B cell (primary cell): ENCODE data around the gene NR4A3. TPM values are rescaled to one million over a fixed set of nuclear protein-coding genes. Genes with fewer than 3 reads are reported as not detected.

Experiments used
- ATAC-seq: fragments of 200-7000 bp; cut with Tn5 transposase; one replicate; pipeline ENCODE4 v1.10.0; 2021; ENCODE audit warnings: low read depth, mild to moderate bottlenecking, moderate number of reproducible peaks, moderate library complexity
- CTCF ChIA-PET: fragments of 350-600 bp; sonication (Branson Sonifier 250); formaldehyde crosslinking; loops from one replicate; lab custom pipeline; 2021; ENCODE audit warnings: antibody characterized with exemption, inconsistent platforms; lab: Charles Lee
- POLR2A ChIA-PET: fragments of 350-600 bp; sonication (Branson Sonifier 250); formaldehyde crosslinking; loops from one replicate; lab custom pipeline; 2021; ENCODE audit warnings: antibody characterized with exemption; lab: Charles Lee
- DNase-seq: peaks from one replicate; pipeline ENCODE4 v3.0.0; 2013
- H2AFZ ChIP-seq: 2 replicates; pipeline ENCODE4 v1.6.1; 2012; ENCODE audit warnings: mild to moderate bottlenecking, low read depth, low read length; ENCODE audit not compliant: insufficient read depth, poor library complexity, severe bottlenecking
- H3K27ac ChIP-seq, 2 donors: 1 replicate in 1 of 2; 2 replicates in 1 of 2; pipeline ENCODE4 v1.5.1; 2012 to 2013; ENCODE audit warnings: low read length in 2 of 2, mild to moderate bottlenecking in 2 of 2, moderate library complexity in 1 of 2
- H3K27me3 ChIP-seq, 4 experiments: fragments of 200-600 bp in 1 of 4; sonication (generic) in 1 of 4; replicated peaks in 1 of 4; 1 replicate in 2 of 4; 2 replicates in 2 of 4; pipeline versions ENCODE4 v1.6.1 to v1.7.0; 2013 to 2016; ENCODE audit warnings: low read length in 3 of 4, mild to moderate bottlenecking in 2 of 4, mixed read lengths in 1 of 4, moderate library complexity in 1 of 4; ENCODE audit not compliant: insufficient read depth in 4 of 4, control insufficient read depth in 3 of 4; ENCODE audit errors: control extremely low read depth in 1 of 4
- H3K36me3 ChIP-seq, 2 experiments: replicated peaks in 1 of 2; 1 replicate in 1 of 2; 2 replicates in 1 of 2; pipeline versions ENCODE4 v1.6.1 to v1.7.1; 2013; ENCODE audit warnings: low read length in 1 of 2; ENCODE audit not compliant: insufficient read depth in 2 of 2, control insufficient read depth in 1 of 2; ENCODE audit errors: control extremely low read depth in 1 of 2, extremely low read depth in 1 of 2
- H3K4me1 ChIP-seq, 2 donors: fragments of 200-600 bp in 1 of 2; sonication (generic) in 1 of 2; 1 replicate in 1 of 2; 2 replicates in 1 of 2; pipeline versions ENCODE4 v1.5.1 to v1.6.1; 2013 to 2017; ENCODE audit warnings: low read length in 2 of 2; ENCODE audit not compliant: control insufficient read depth in 2 of 2, insufficient read depth in 2 of 2
- H3K4me2 ChIP-seq: replicated peaks from 2 replicates; pipeline ENCODE3; 2012; ENCODE audit warnings: mild to moderate bottlenecking, low read depth, low read length; ENCODE audit not compliant: poor library complexity, severe bottlenecking
- H3K4me3 ChIP-seq, 5 experiments: fragments of 200-600 bp in 1 of 5; sonication (generic) in 1 of 5; 1 replicate in 3 of 5; 2 replicates in 2 of 5; pipeline versions ENCODE4 v1.5.1 to v1.7.0; 2011 to 2016; ENCODE audit warnings: low read length in 4 of 5, mild to moderate bottlenecking in 4 of 5, low read depth in 2 of 5, control low read depth in 1 of 5, moderate library complexity in 1 of 5; ENCODE audit not compliant: insufficient read depth in 1 of 5; ENCODE audit errors: control extremely low read depth in 1 of 5, extremely low read depth in 1 of 5
- H3K79me2 ChIP-seq: fragments of 200-600 bp; sonication (generic); one replicate; pipeline ENCODE4 v1.6.0; 2016; ENCODE audit warnings: low read length; ENCODE audit not compliant: control insufficient read depth, insufficient read depth
- H3K9ac ChIP-seq: fragments of 200-600 bp; sonication (generic); 2 replicates; pipeline ENCODE4 v1.6.1; 2017; ENCODE audit warnings: mild to moderate bottlenecking, low read length, moderate library complexity
- H3K9me3 ChIP-seq, 3 donors: one replicate each; pipeline versions ENCODE4 v1.6.1 to v1.7.1; 2013; ENCODE audit warnings: low read length in 2 of 3; ENCODE audit not compliant: control insufficient read depth in 2 of 3, insufficient read depth in 1 of 3; ENCODE audit errors: control extremely low read depth in 1 of 3
- H4K20me1 ChIP-seq: 2 replicates; pipeline ENCODE4 v1.6.0; 2012; ENCODE audit warnings: mild to moderate bottlenecking, low read length; ENCODE audit not compliant: insufficient read depth, control insufficient read depth, poor library complexity, severe bottlenecking
- H3K27ac Mint-ChIP-seq: one replicate; pipeline ENCODE4 v1.8.0; 2021; ENCODE audit warnings: mixed read lengths
- H3K27me3 Mint-ChIP-seq: one replicate; pipeline ENCODE4 v1.8.0; 2021; ENCODE audit warnings: mixed read lengths
- H3K4me1 Mint-ChIP-seq: one replicate; pipeline ENCODE4 v1.8.0; 2021; ENCODE audit warnings: mixed read lengths
- H3K4me3 Mint-ChIP-seq: one replicate; pipeline ENCODE4 v1.8.0; 2021; ENCODE audit warnings: mixed read lengths
- H3K9me3 Mint-ChIP-seq: one replicate; pipeline ENCODE4 v1.8.0; 2022; ENCODE audit warnings: mixed read lengths; ENCODE audit not compliant: insufficient read depth
- EZH2 ChIP-seq: IDR thresholded peaks from 2 replicates; pipeline ENCODE4 v1.6.1; 2012; ENCODE audit warnings: borderline replicate concordance, low read depth, mild to moderate bottlenecking, moderate library complexity, low read length; ENCODE audit not compliant: insufficient read depth, poor library complexity, severe bottlenecking
- WGBS: methylation state at CpG from one replicate; pipeline ENCODE4 v1.1.5; 2013; ENCODE audit warnings: missing lambda C conversion rate; ENCODE audit not compliant: insufficient coverage; 5-methylcytosine and 5-hydroxymethylcytosine counted together
- intact Hi-C: fragments of 100-400 bp; cut with micrococcal nuclease; formaldehyde crosslinking; loops from one replicate; pipeline ENCODE4 v1.10.0; 2022
- polyA plus RNA-seq: library from polyadenylated mRNA; depleted of rRNA; stranded (reverse); fragments of >200 nt; gene quantifications from 2 replicates; pipeline ENCODE4 v1.2.3, GENCODE V29; 2012
- total RNA-seq, 2 donors: library from RNA; stranded (reverse); fragments of 120-200 nt in 1 of 2; gene quantifications; 1 replicate in 1 of 2; 2 replicates in 1 of 2; pipeline versions ENCODE4 v1.2.3 to v1.2.4, GENCODE V29; 2013 to 2022
- TF ChIP-seq, protein P1 (sequence below): fragments of 200-600 bp; IDR thresholded peaks from one replicate; pipeline ENCODE4 v1.8.0; 2022; ENCODE audit warnings: antibody characterized with exemption, mild to moderate bottlenecking

NR4A3 gene
- total and polyA plus RNA-seq, 2 donors (not counting 1 experiment from before 2014, with no cell fraction given): 2.5 to 20.1 TPM

GRCh38 chr9:99820685-99821395 is 845 bp upstream of the NR4A3 start:
- Histone ChIP-seq H3K27ac (peak overlapping the region; percentile 94 to 96), H3K9me3 (peaks cover 0 to 17% (median 0%) of the 10 kb centered on the region in 3 donors), H2AFZ (peak overlapping the region; percentile 57), H3K9ac (peak overlapping the region; percentile 92), H3K27me3 (peaks cover 0 to 41% (median 22%) of the 10 kb centered on the region in 4 experiments), H3K79me2 (peaks cover 10% of the 10 kb centered on the region), H3K36me3 (no peaks in the 10 kb centered on the region), H3K4me2 (peak overlapping the region; percentile 99), H3K4me3 (peak overlapping the region; percentile 73 to 100 (median 80)), H3K4me1 (peaks cover 49 to 57% of the 10 kb centered on the region in 2 donors), H4K20me1 (peaks cover 22% of the 10 kb centered on the region)
- no peaks in the 10 kb centered on the region for H3K9me3 Mint-ChIP-seq
- ChIA-PET CTCF (interaction anchor here (0.5 to 5.5 kb wide), 7 partner anchors 10 to 1898 kb away, joined by 3 to 46 read pairs (median 7); partner anchors contain the start of genes ALG2 and SEC61B), POLR2A (interaction anchor here (1.0 to 2.3 kb wide), 4 partner anchors 531 to 648 kb away, joined by 3 to 5 read pairs (median 3); partner anchors contain the start of gene TEX10)
- ATAC-seq: peak; percentile 4
- H3K27me3 Mint-ChIP-seq: peaks cover 15% of the 10 kb centered on the region
- peak; percentile 87 for DNase-seq
- WGBS: under 1% methylated on average over 22 of the region's 28 CpGs
- intact Hi-C loops: loop anchor here (1.0 to 10.0 kb wide), 9 partner anchors 206 to 764 kb away; partner anchors contain the start of genes TEX10 and TGFBR1
- H3K4me1 Mint-ChIP-seq: peaks cover 54% of the 10 kb centered on the region
- H3K4me3 Mint-ChIP-seq: peak overlapping the region; percentile 100
- no peak for TF ChIP-seq EZH2
- TF ChIP-seq, protein P1, sequence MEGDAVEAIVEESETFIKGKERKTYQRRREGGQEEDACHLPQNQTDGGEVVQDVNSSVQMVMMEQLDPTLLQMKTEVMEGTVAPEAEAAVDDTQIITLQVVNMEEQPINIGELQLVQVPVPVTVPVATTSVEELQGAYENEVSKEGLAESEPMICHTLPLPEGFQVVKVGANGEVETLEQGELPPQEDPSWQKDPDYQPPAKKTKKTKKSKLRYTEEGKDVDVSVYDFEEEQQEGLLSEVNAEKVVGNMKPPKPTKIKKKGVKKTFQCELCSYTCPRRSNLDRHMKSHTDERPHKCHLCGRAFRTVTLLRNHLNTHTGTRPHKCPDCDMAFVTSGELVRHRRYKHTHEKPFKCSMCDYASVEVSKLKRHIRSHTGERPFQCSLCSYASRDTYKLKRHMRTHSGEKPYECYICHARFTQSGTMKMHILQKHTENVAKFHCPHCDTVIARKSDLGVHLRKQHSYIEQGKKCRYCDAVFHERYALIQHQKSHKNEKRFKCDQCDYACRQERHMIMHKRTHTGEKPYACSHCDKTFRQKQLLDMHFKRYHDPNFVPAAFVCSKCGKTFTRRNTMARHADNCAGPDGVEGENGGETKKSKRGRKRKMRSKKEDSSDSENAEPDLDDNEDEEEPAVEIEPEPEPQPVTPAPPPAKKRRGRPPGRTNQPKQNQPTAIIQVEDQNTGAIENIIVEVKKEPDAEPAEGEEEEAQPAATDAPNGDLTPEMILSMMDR: no peak
- peak overlapping the region; percentile 98 for H3K27ac Mint-ChIP-seq
